SK-N-SH (cell line): ENCODE measurements around the gene HBA1. TPM values are rescaled to one million over a fixed set of nuclear protein-coding genes. Genes with fewer than 3 reads are reported as not detected.
"Not testable (repeated sequence)": the region's sequence is repeated elsewhere in the genome, so short reads cannot be mapped to it uniquely, and the experiment has no call there.

Experiments used
- CTCF ChIA-PET: fragments of 300-600, 350-600 bp; formaldehyde crosslinking; extraction: SDS; loops from one replicate; lab custom pipeline; 2021; lab: Yijun Ruan, JAX
- POLR2A ChIA-PET: fragments of 350-600 bp; sonication (Branson Sonifier 250); formaldehyde crosslinking; extraction: SDS; loops from one replicate; lab custom pipeline; 2020; ENCODE audit warnings: antibody characterized with exemption, inconsistent platforms; lab: Yijun Ruan, JAX
- DNase-seq: peaks from one replicate; pipeline ENCODE4 v3.0.0; 2012
- H2AFZ ChIP-seq: fragments of 200-600 bp; sonication (generic); 2 replicates; pipeline ENCODE4 v1.8.1; 2016; ENCODE audit warnings: antibody characterized with exemption, mild to moderate bottlenecking, low read depth
- H3F3A ChIP-seq: fragments of 200-600 bp; sonication (generic); replicated peaks from 2 replicates; pipeline ENCODE3; 2016; ENCODE audit warnings: antibody characterized with exemption, mild to moderate bottlenecking; ENCODE audit not compliant: insufficient read depth
- H3K27ac ChIP-seq, 2 experiments: fragments of 200-500 bp in 1 of 2; fragments of 200-600 bp in 1 of 2; sonication (Bioruptor generic) in 1 of 2; sonication (generic), shearing (Covaris generic) in 1 of 2; 2 replicates each; pipeline versions ENCODE4 v1.5.1 to v1.6.1; 2014 to 2016; ENCODE audit warnings: low read depth in 2 of 2, inconsistent platforms in 1 of 2, low read length in 1 of 2, mild to moderate bottlenecking in 1 of 2, mixed read lengths in 1 of 2
- H3K27me3 ChIP-seq: fragments of 200-600 bp; sonication (generic), shearing (Covaris generic); 2 replicates; pipeline ENCODE4 v1.6.1; 2016; ENCODE audit warnings: mixed run types; ENCODE audit not compliant: insufficient read depth
- H3K36me3 ChIP-seq, 2 experiments: fragments of 200-500 bp in 1 of 2; fragments of 200-600 bp in 1 of 2; sonication (Bioruptor generic) in 1 of 2; sonication (generic) in 1 of 2; replicated peaks in 1 of 2; 2 replicates each; pipeline versions ENCODE3 to v1.5.1; 2014 to 2016; ENCODE audit warnings: low read length in 1 of 2, mild to moderate bottlenecking in 1 of 2; ENCODE audit not compliant: insufficient read depth in 2 of 2, control insufficient read depth in 1 of 2
- H3K4me1 ChIP-seq, 2 experiments: fragments of 200-500 bp in 1 of 2; fragments of 200-600 bp in 1 of 2; sonication (Bioruptor generic) in 1 of 2; sonication (generic), shearing (Covaris generic) in 1 of 2; 2 replicates each; pipeline versions ENCODE4 v1.5.1 to v1.6.1; 2014 to 2016; ENCODE audit warnings: low read depth in 1 of 2, low read length in 1 of 2, mixed run types in 1 of 2; ENCODE audit not compliant: insufficient read depth in 2 of 2, control insufficient read depth in 1 of 2
- H3K4me2 ChIP-seq: fragments of 200-600 bp; sonication (generic), shearing (Covaris generic); 2 replicates; pipeline ENCODE4 v1.6.1; 2017; ENCODE audit warnings: mixed run types
- H3K4me3 ChIP-seq, 2 experiments: fragments of 200-500 bp in 1 of 2; fragments of 200-600 bp in 1 of 2; sonication (Bioruptor generic) in 1 of 2; sonication (generic), shearing (Covaris generic) in 1 of 2; 2 replicates each; pipeline versions ENCODE4 v1.5.1 to v1.8.1; 2014 to 2016; ENCODE audit warnings: low read depth in 2 of 2, inconsistent platforms in 1 of 2, low read length in 1 of 2, mild to moderate bottlenecking in 1 of 2, mixed read lengths in 1 of 2, moderate library complexity in 1 of 2
- H3K79me2 ChIP-seq: fragments of 200-600 bp; sonication (generic); 2 replicates; pipeline ENCODE4 v1.8.1; 2017; ENCODE audit warnings: mild to moderate bottlenecking; ENCODE audit not compliant: insufficient read depth
- H3K9ac ChIP-seq: fragments of 200-600 bp; sonication (generic); 2 replicates; pipeline ENCODE4 v1.6.1; 2017; ENCODE audit warnings: mixed run types
- H3K9me2 ChIP-seq: fragments of 200-600 bp; sonication (generic); 2 replicates; pipeline ENCODE4 v1.6.1; 2017; ENCODE audit warnings: mixed run types
- H3K9me3 ChIP-seq: fragments of 200-600 bp; sonication (generic); 2 replicates; pipeline ENCODE4 v1.6.1; 2017; ENCODE audit warnings: mixed run types, mild to moderate bottlenecking, moderate library complexity
- H4K20me1 ChIP-seq: fragments of 200-600 bp; sonication (generic); 2 replicates; pipeline ENCODE4 v1.6.1; 2017; ENCODE audit warnings: mild to moderate bottlenecking, mixed run types; ENCODE audit not compliant: insufficient read depth
- CHD2 ChIP-seq: fragments of 150-350 bp; IDR thresholded peaks from 2 replicates; pipeline ENCODE4 v1.6.1; 2018; ENCODE audit warnings: low read length; ENCODE audit not compliant: partially characterized antibody
- ELF1 ChIP-seq: IDR thresholded peaks from 2 replicates; pipeline ENCODE4 v1.4.0; 2012
- EP300 ChIP-seq, 2 experiments: IDR thresholded peaks; 2 replicates each; pipeline versions ENCODE4 v1.4.0 to v1.6.1; 2012; ENCODE audit warnings: borderline replicate concordance in 1 of 2, low read depth in 1 of 2, low read length in 1 of 2
- EZH2phosphoT487 ChIP-seq: fragments of 200-600 bp; sonication (generic); IDR thresholded peaks from 2 replicates; pipeline ENCODE4 v1.6.1; 2017; ENCODE audit warnings: low read depth, mixed run types, mild to moderate bottlenecking, antibody characterized with exemption, moderate library complexity, borderline replicate concordance
- FOSL2 ChIP-seq: IDR thresholded peaks from 2 replicates; pipeline ENCODE4 v1.4.0; 2012; ENCODE audit warnings: low read depth, mild to moderate bottlenecking, moderate library complexity, borderline replicate concordance
- FOXM1 ChIP-seq: IDR thresholded peaks from 2 replicates; pipeline ENCODE4 v1.4.0; 2012; ENCODE audit warnings: low read depth, mild to moderate bottlenecking
- JUND ChIP-seq: IDR thresholded peaks from 2 replicates; pipeline ENCODE4 v1.4.0; 2012
- MEF2A ChIP-seq: IDR thresholded peaks from 2 replicates; pipeline ENCODE4 v1.4.0; 2012; ENCODE audit warnings: low read depth, borderline replicate concordance
- MXI1 ChIP-seq: IDR thresholded peaks from 2 replicates; pipeline ENCODE4 v1.6.1; 2012; ENCODE audit warnings: mild to moderate bottlenecking, low read depth, low read length, improper control_type of control experiment
- POLR2AphosphoS5 ChIP-seq: IDR thresholded peaks from 2 replicates; pipeline ENCODE4 v1.6.1; 2012; ENCODE audit warnings: low read depth, low read length
- RXRA ChIP-seq: IDR thresholded peaks from 2 replicates; pipeline ENCODE4 v1.4.0; 2012; ENCODE audit warnings: low read depth, mild to moderate bottlenecking, borderline replicate concordance
- SIN3A ChIP-seq: IDR thresholded peaks from 2 replicates; pipeline ENCODE4 v1.6.1; 2012; ENCODE audit warnings: low read depth, mild to moderate bottlenecking, low read length, moderate library complexity, borderline replicate concordance
- TEAD4 ChIP-seq: IDR thresholded peaks from 2 replicates; pipeline ENCODE4 v1.4.0; 2012; ENCODE audit warnings: mild to moderate bottlenecking, borderline replicate concordance; ENCODE audit not compliant: insufficient read depth
- USF2 ChIP-seq: fragments of 150-350 bp; IDR thresholded peaks from 2 replicates; pipeline ENCODE4 v1.6.1; 2017; ENCODE audit warnings: antibody characterized with exemption, low read length, low read depth, borderline replicate concordance
- WGBS: methylation state at CpG from one replicate; pipeline ENCODE4 v1.1.6; 2017; ENCODE audit warnings: low lambda C conversion rate; 5-methylcytosine and 5-hydroxymethylcytosine counted together
- polyA plus RNA-seq, 3 experiments: library from polyadenylated mRNA; depleted of rRNA; stranded (reverse); fragments of >200 nt; gene quantifications; 2 replicates each; pipeline ENCODE4 v1.2.3, GENCODE V29; 2012
- TF ChIP-seq, protein P1 (sequence below): IDR thresholded peaks from 2 replicates; pipeline ENCODE4 v1.4.0; 2012; ENCODE audit warnings: low read depth, borderline replicate concordance
- TF ChIP-seq, protein P2 (sequence below): IDR thresholded peaks from 2 replicates; pipeline ENCODE4 v1.6.1; 2012; ENCODE audit warnings: mild to moderate bottlenecking, low read depth, low read length, moderate library complexity

HBA1 gene
- polyA plus RNA-seq, 1 of the 3 experiments (the other 2 are of a cell fraction): not detected

GRCh38 chr16:155031-155398, 21.5 kb upstream of the HBA1 start:
- H3K4me2 ChIP-seq: peak overlapping the region; percentile 94

GRCh38 chr16:159136-159849, 17.2 kb upstream of the HBA1 start:
- Histone ChIP-seq H3K27ac (no peak overlapping the region), H3K79me2 (no peaks in the 10 kb centered on the region), H3F3A (no peaks in the 10 kb centered on the region), H4K20me1 (no peaks in the 10 kb centered on the region), H3K4me3 (no peak overlapping the region), H3K9ac (no peak overlapping the region), H3K4me1 (peaks cover 0 to 7% of the 10 kb centered on the region in 2 experiments; a peak in 1 of 4 replicates), H2AFZ (no peak overlapping the region), H3K9me3 (no peaks in the 10 kb centered on the region), H3K9me2 (no peaks in the 10 kb centered on the region), H3K27me3 (no peaks in the 10 kb centered on the region; the same call in 1 of the 2 replicates), H3K36me3 (no peaks in the 10 kb centered on the region), H3K4me2 (no peak overlapping the region)
- no peak for DNase-seq
- POLR2A ChIA-PET: no interaction called here
- 40% methylated on average over 6 of the region's 6 CpGs for WGBS
- TF ChIP-seq SIN3A (no peak), MEF2A (no peak), USF2 (no peak), EP300 (IDR thresholded peaks at IDR 0.05; ENCODE audit: borderline replicate concordance in 1 of 2, low read depth in 1 of 2, low read length in 1 of 2) (no peak), TEAD4 (no peak), EZH2phosphoT487 (no peak), JUND (no peak), RXRA (no peak), MXI1 (no peak), POLR2AphosphoS5 (no peak), FOXM1 (no peak), ELF1 (no peak), FOSL2 (no peak), CHD2 (no peak)
- TF ChIP-seq, protein P1, sequence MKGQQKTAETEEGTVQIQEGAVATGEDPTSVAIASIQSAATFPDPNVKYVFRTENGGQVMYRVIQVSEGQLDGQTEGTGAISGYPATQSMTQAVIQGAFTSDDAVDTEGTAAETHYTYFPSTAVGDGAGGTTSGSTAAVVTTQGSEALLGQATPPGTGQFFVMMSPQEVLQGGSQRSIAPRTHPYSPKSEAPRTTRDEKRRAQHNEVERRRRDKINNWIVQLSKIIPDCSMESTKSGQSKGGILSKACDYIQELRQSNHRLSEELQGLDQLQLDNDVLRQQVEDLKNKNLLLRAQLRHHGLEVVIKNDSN: no peak
- TF ChIP-seq, protein P2, sequence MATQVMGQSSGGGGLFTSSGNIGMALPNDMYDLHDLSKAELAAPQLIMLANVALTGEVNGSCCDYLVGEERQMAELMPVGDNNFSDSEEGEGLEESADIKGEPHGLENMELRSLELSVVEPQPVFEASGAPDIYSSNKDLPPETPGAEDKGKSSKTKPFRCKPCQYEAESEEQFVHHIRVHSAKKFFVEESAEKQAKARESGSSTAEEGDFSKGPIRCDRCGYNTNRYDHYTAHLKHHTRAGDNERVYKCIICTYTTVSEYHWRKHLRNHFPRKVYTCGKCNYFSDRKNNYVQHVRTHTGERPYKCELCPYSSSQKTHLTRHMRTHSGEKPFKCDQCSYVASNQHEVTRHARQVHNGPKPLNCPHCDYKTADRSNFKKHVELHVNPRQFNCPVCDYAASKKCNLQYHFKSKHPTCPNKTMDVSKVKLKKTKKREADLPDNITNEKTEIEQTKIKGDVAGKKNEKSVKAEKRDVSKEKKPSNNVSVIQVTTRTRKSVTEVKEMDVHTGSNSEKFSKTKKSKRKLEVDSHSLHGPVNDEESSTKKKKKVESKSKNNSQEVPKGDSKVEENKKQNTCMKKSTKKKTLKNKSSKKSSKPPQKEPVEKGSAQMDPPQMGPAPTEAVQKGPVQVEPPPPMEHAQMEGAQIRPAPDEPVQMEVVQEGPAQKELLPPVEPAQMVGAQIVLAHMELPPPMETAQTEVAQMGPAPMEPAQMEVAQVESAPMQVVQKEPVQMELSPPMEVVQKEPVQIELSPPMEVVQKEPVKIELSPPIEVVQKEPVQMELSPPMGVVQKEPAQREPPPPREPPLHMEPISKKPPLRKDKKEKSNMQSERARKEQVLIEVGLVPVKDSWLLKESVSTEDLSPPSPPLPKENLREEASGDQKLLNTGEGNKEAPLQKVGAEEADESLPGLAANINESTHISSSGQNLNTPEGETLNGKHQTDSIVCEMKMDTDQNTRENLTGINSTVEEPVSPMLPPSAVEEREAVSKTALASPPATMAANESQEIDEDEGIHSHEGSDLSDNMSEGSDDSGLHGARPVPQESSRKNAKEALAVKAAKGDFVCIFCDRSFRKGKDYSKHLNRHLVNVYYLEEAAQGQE: no peak
- CTCF ChIA-PET: interaction anchor here (1.0 to 1.1 kb wide), 2 partner anchors 23 to 93 kb away, joined by 3 to 4 read pairs; no protein-coding TSS in a partner anchor

More at GRCh38 chr16:155031-155398, 21.5 kb upstream of the HBA1 start:
- Histone ChIP-seq H3K27ac (no peak overlapping the region), H3K36me3 (no peaks in the 10 kb centered on the region), H3K79me2 (no peaks in the 10 kb centered on the region), H3K4me1 (peaks cover 0 to 7% of the 10 kb centered on the region in 2 experiments; a peak in 1 of 4 replicates), H4K20me1 (no peaks in the 10 kb centered on the region), H3K9me3 (no peaks in the 10 kb centered on the region), H3K9me2 (no peaks in the 10 kb centered on the region), H3F3A (no peaks in the 10 kb centered on the region), H3K9ac (peak overlapping the region; percentile 49; the same call in 1 of the 2 replicates), H3K4me3 (peak overlapping the region; percentile 58 to 68), H3K27me3 (no peaks in the 10 kb centered on the region), H2AFZ (peak overlapping the region; percentile 94)
- ChIA-PET CTCF (interaction anchor here (1.1 to 2.3 kb wide), 4 partner anchors 25 to 89 kb away, joined by 4 to 7 read pairs (median 6); partner anchors contain the start of gene HBQ1), POLR2A (no interaction called here)
- WGBS: 17% methylated on average over 5 of the region's 7 CpGs
- TF ChIP-seq POLR2AphosphoS5 (no peak), CHD2 (no peak), FOXM1 (no peak)
- no peak for DNase-seq

- H3K27ac ChIP-seq, H3K79me2 ChIP-seq, H3K9ac ChIP-seq, H3K4me3 ChIP-seq, H3K9me2 ChIP-seq, H3F3A ChIP-seq, H3K27me3 ChIP-seq, DNase-seq, H4K20me1 ChIP-seq, H3K4me1 ChIP-seq, H3K36me3 ChIP-seq, POLR2A ChIA-PET, H3K4me2 ChIP-seq, H3K9me3 ChIP-seq, H2AFZ ChIP-seq: not testable (repeated sequence)
- CTCF ChIA-PET: interaction anchor here (1.0 kb wide), 1 partner anchor 22 kb away, joined by 3 read pairs; no protein-coding TSS in a partner anchor
- 41% methylated on average over 13 of the region's 20 CpGs for WGBS
Observed at GRCh38 chr16:160242-160641, 16.2 kb upstream of the HBA1 start.
